Smooth muscle cell (in vitro differentiated cells): ENCODE data around the gene PLAAT2. TPM values are rescaled to one million over a fixed set of nuclear protein-coding genes. Genes with fewer than 3 reads are reported as not detected.

Source experiments
- DNase-seq: peaks from one replicate; lab custom pipeline; 2025; ENCODE audit not compliant: unreplicated experiment; lab: John Stamatoyannopoulos, UW
- H2AFZ ChIP-seq: fragments of 200-600 bp; sonication (generic); 2 replicates; pipeline ENCODE4 v1.6.0; 2016; ENCODE audit warnings: antibody characterized with exemption, low read depth, mild to moderate bottlenecking
- H3F3A ChIP-seq: fragments of 200-600 bp; sonication (generic); 2 replicates; pipeline ENCODE4 v1.6.0; 2017; ENCODE audit warnings: antibody characterized with exemption, low read depth
- H3K27ac ChIP-seq: fragments of 200-600 bp; sonication (generic); 2 replicates; pipeline ENCODE4 v1.5.1; 2016; ENCODE audit warnings: low read depth, mild to moderate bottlenecking
- H3K27me3 ChIP-seq: fragments of 200-600 bp; sonication (generic); 2 replicates; pipeline ENCODE4 v1.6.1; 2016; ENCODE audit warnings: low read depth, mild to moderate bottlenecking
- H3K36me3 ChIP-seq: fragments of 200-600 bp; sonication (generic); 2 replicates; pipeline ENCODE4 v1.5.1; 2016; ENCODE audit warnings: low read depth
- H3K4me1 ChIP-seq: fragments of 200-600 bp; sonication (generic); 2 replicates; pipeline ENCODE4 v1.5.1; 2016; ENCODE audit warnings: low read depth
- H3K4me2 ChIP-seq: fragments of 200-600 bp; sonication (generic); 2 replicates; pipeline ENCODE4 v1.6.0; 2016; ENCODE audit warnings: mild to moderate bottlenecking
- H3K4me3 ChIP-seq: fragments of 200-600 bp; sonication (generic); 2 replicates; pipeline ENCODE4 v1.5.1; 2016; ENCODE audit warnings: mild to moderate bottlenecking
- H3K79me2 ChIP-seq: fragments of 200-600 bp; sonication (generic); 2 replicates; pipeline ENCODE4 v1.6.0; 2016; ENCODE audit warnings: low read depth, mild to moderate bottlenecking
- H3K9ac ChIP-seq: fragments of 200-600 bp; sonication (generic); 2 replicates; pipeline ENCODE4 v1.6.0; 2016; ENCODE audit warnings: low read depth
- H3K9me3 ChIP-seq: fragments of 200-600 bp; sonication (generic); replicated peaks from 2 replicates; pipeline ENCODE4 v1.5.1; 2016; ENCODE audit warnings: low read depth
- H4K20me1 ChIP-seq: fragments of 200-600 bp; sonication (generic); 2 replicates; pipeline ENCODE4 v1.6.0; 2016; ENCODE audit warnings: low read depth
- WGBS: methylation state at CpG from one replicate; pipeline ENCODE4 v1.1.7; 2016; ENCODE audit warnings: low lambda C conversion rate; 5-methylcytosine and 5-hydroxymethylcytosine counted together
- polyA plus RNA-seq: library from polyadenylated mRNA; unstranded; fragments of >200 nt; fragmentation: Nextera tagmentation; extraction: Ambion mirVana; gene quantifications from 2 replicates; pipeline ENCODE4 v1.2.1, GENCODE V29; 2016
- total RNA-seq: library from RNA; depleted of rRNA; stranded (reverse); fragments of >200 nt; gene quantifications from 2 replicates; pipeline ENCODE4 v1.2.3, GENCODE V29; 2014
- TF ChIP-seq, protein P1 (sequence below): fragments of 200-600 bp; sonication (generic); IDR thresholded peaks from 2 replicates; pipeline ENCODE4 v1.5.1; 2017; ENCODE audit warnings: borderline replicate concordance, mild to moderate bottlenecking, antibody characterized with exemption; ENCODE audit not compliant: insufficient read depth, poor library complexity, severe bottlenecking

Gene PLAAT2
- total and polyA plus RNA-seq, 2 experiments from 2014 or later: not detected

DNA sequence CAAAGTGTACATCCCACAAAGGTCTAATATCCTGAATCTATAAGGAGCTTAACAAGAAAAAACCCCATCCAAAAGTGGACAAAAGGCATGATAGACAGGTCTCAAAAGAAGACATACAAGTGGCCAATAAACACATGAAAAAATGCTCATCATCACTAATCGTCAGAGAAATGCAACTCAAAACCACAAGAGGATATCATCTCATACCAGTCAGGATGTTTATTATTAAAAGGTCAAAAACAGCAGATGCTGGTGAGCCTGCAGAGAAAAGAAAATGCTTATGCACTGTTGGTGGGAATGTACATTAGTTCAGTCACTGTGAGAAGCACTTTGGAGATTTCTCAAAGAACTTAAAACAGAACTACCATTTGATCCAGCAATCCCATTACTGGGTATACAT lies 44.6 kb downstream of the PLAAT2 start:
- Histone ChIP-seq H3K4me3 (no peak overlapping the region), H3K79me2 (no peaks in the 10 kb centered on the region), H3K9ac (no peak overlapping the region), H3K4me1 (no peaks in the 10 kb centered on the region), H2AFZ (no peak overlapping the region), H3K27me3 (no peaks in the 10 kb centered on the region), H3K4me2 (peak overlapping the region; percentile 46), H3K27ac (no peak overlapping the region), H3F3A (peaks cover 8% of the 10 kb centered on the region), H4K20me1 (no peaks in the 10 kb centered on the region), H3K9me3 (no peaks in the 10 kb centered on the region), H3K36me3 (no peaks in the 10 kb centered on the region)
- WGBS: 12% methylated on average over 1 of the region's 1 CpG
- DNase-seq: no peak
- TF ChIP-seq, protein P1, sequence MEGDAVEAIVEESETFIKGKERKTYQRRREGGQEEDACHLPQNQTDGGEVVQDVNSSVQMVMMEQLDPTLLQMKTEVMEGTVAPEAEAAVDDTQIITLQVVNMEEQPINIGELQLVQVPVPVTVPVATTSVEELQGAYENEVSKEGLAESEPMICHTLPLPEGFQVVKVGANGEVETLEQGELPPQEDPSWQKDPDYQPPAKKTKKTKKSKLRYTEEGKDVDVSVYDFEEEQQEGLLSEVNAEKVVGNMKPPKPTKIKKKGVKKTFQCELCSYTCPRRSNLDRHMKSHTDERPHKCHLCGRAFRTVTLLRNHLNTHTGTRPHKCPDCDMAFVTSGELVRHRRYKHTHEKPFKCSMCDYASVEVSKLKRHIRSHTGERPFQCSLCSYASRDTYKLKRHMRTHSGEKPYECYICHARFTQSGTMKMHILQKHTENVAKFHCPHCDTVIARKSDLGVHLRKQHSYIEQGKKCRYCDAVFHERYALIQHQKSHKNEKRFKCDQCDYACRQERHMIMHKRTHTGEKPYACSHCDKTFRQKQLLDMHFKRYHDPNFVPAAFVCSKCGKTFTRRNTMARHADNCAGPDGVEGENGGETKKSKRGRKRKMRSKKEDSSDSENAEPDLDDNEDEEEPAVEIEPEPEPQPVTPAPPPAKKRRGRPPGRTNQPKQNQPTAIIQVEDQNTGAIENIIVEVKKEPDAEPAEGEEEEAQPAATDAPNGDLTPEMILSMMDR: no peak

DNA sequence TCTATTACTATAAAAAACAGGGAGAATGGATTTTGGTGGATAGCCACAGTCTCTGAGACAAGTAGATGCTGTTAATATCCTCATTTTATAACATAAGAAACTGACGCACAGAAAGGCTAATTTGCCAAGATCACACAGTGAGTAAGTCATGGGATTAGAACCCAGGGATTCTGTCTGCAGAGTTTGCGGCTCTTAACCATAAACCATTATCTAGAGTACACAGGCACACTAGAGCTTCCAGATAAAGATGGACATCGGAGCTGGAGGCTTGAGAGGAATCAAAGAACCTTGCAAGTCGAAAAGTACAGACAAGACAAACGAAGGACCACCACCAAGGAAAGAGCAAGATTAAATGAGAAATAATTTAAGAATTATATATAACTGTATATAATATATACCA lies 46.0 kb downstream of the PLAAT2 start:
- no peak overlapping the region for H3K9ac ChIP-seq
- H3K4me3 ChIP-seq: no peak overlapping the region
- 51% methylated on average over 5 of the region's 5 CpGs for WGBS
- TF ChIP-seq, protein P1: no peak
- H3K9me3 ChIP-seq: no peaks in the 10 kb centered on the region
- no peak overlapping the region for H3K27ac ChIP-seq
- no peaks in the 10 kb centered on the region for H3K27me3 ChIP-seq
- no peaks in the 10 kb centered on the region for H3K4me1 ChIP-seq
- no peaks in the 10 kb centered on the region for H4K20me1 ChIP-seq
- no peak overlapping the region for H3K4me2 ChIP-seq
- H3F3A ChIP-seq: peaks cover 8% of the 10 kb centered on the region
- H3K36me3 ChIP-seq: no peaks in the 10 kb centered on the region
- H3K79me2 ChIP-seq: no peaks in the 10 kb centered on the region
- no peak for DNase-seq
- no peak overlapping the region for H2AFZ ChIP-seq

DNA sequence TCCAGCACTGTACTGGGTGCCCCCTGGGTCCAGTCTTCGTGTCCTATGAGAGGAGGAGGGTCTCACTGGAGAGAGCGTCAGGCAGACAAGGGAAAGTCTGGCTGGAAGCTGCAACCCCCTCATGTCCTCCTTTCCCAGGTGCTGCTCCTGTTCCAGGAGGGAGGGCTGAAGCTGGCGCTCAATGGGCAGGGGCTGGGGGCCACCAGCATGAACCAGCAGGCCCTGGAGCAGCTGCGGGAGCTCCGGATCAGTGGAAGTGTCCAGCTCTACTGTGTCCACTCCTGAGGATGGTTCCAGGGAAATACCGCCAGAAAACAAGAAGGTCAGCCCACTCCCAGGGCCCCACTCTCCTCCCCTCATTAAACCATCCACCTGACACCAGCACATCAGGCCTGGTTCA lies 47.1 kb downstream of the PLAAT2 start:
- no peaks in the 10 kb centered on the region for H4K20me1 ChIP-seq
- H3K4me3 ChIP-seq: no peak overlapping the region
- no peak for DNase-seq
- H3K9me3 ChIP-seq: no peaks in the 10 kb centered on the region
- H3K36me3 ChIP-seq: no peaks in the 10 kb centered on the region
- no peaks in the 10 kb centered on the region for H3K79me2 ChIP-seq
- TF ChIP-seq, protein P1: no peak
- H3K4me2 ChIP-seq: no peak overlapping the region
- H2AFZ ChIP-seq: no peak overlapping the region
- no peaks in the 10 kb centered on the region for H3K27me3 ChIP-seq
- H3K9ac ChIP-seq: no peak overlapping the region
- H3F3A ChIP-seq: peaks cover 8% of the 10 kb centered on the region
- peaks cover 1% of the 10 kb centered on the region for H3K4me1 ChIP-seq
- no peak overlapping the region for H3K27ac ChIP-seq
- 88% methylated on average over 5 of the region's 6 CpGs for WGBS

DNA sequence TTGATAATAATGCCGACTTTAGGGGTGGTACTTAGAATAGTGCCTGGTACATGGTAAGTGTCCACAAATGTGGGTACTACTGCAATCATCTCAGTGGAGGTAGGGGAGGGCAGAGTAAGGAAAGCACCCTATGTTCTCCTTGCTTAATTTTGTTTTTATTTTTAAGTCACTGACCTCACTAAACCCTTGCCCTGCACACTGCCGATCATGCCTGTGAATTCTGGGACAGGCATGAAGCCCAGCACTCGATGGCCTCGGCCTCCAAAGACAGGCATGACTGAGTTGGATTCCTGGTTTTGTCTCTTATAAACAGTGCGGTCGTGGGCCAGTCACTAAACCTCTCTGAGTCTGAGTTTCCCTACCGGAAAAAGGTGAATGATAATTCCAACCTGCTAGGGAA lies 50.4 kb downstream of the PLAAT2 start:
- no peaks in the 10 kb centered on the region for H3F3A ChIP-seq
- no peak overlapping the region for H3K4me2 ChIP-seq
- H4K20me1 ChIP-seq: no peaks in the 10 kb centered on the region
- H3K27ac ChIP-seq: no peak overlapping the region
- no peak overlapping the region for H3K9ac ChIP-seq
- no peaks in the 10 kb centered on the region for H3K27me3 ChIP-seq
- H3K9me3 ChIP-seq: no peaks in the 10 kb centered on the region
- no peak overlapping the region for H3K4me3 ChIP-seq
- H3K36me3 ChIP-seq: no peaks in the 10 kb centered on the region
- no peak for DNase-seq
- H3K79me2 ChIP-seq: no peaks in the 10 kb centered on the region
- WGBS: 84% methylated on average over 7 of the region's 7 CpGs
- TF ChIP-seq, protein P1: no peak
- H3K4me1 ChIP-seq: peaks cover 6% of the 10 kb centered on the region
- no peak overlapping the region for H2AFZ ChIP-seq
